ENCODE data around the gene TYMS.

Gene TYMS

GRCh38 chr18:635171-635570 is 22.3 kb upstream of the TYMS start:
- TF ChIP-seq RAD21 (IDR thresholded peaks at IDR 0.05; ENCODE audit: low read depth): no peak
- no peak for TF ChIP-seq YY1 (IDR thresholded peaks at IDR 0.05; ENCODE audit: low read depth)
- no peak for TF ChIP-seq ZBTB7A (IDR thresholded peaks at IDR 0.05; ENCODE audit: low read depth)
- TF ChIP-seq TAF1 (IDR thresholded peaks at IDR 0.05; ENCODE audit: low read depth): no peak
- no peak for TF ChIP-seq EGR1 (IDR thresholded peaks at IDR 0.05)
- no peak for TF ChIP-seq EP300 (IDR thresholded peaks at IDR 0.05; ENCODE audit: borderline replicate concordance)
- TF ChIP-seq TCF12 (IDR thresholded peaks at IDR 0.05; ENCODE audit: low read depth): no peak
- TF ChIP-seq MAX (IDR thresholded peaks at IDR 0.05): no peak
- no peak for TF ChIP-seq CREB1 (IDR thresholded peaks at IDR 0.05; ENCODE audit: low read depth)
- TF ChIP-seq CEBPB (IDR thresholded peaks at IDR 0.05): no peak

GRCh38 chr18:641224-641623 is 16.2 kb upstream of the TYMS start:
- no peak for TF ChIP-seq CEBPB (IDR thresholded peaks at IDR 0.05)
- no peak for TF ChIP-seq EGR1 (IDR thresholded peaks at IDR 0.05)
- TF ChIP-seq YY1 (IDR thresholded peaks at IDR 0.05; ENCODE audit: low read depth): no peak
- no peak for TF ChIP-seq EP300 (IDR thresholded peaks at IDR 0.05; ENCODE audit: borderline replicate concordance)
- TF ChIP-seq REST (IDR thresholded peaks at IDR 0.05; ENCODE audit: low read depth): no peak
- no peak for TF ChIP-seq NFIC (IDR thresholded peaks at IDR 0.05)
- TF ChIP-seq TCF12 (IDR thresholded peaks at IDR 0.05; ENCODE audit: low read depth): no peak
- TF ChIP-seq TEAD4 (IDR thresholded peaks at IDR 0.05): no peak
- no peak for TF ChIP-seq MAX (IDR thresholded peaks at IDR 0.05)
- TF ChIP-seq CREB1 (IDR thresholded peaks at IDR 0.05; ENCODE audit: low read depth): no peak
- no peak for TF ChIP-seq ZBTB7A (IDR thresholded peaks at IDR 0.05; ENCODE audit: low read depth)

- no peak for TF ChIP-seq YY1 (IDR thresholded peaks at IDR 0.05; ENCODE audit: low read depth)
- no peak for TF ChIP-seq TAF1 (IDR thresholded peaks at IDR 0.05; ENCODE audit: low read depth)
- no peak for TF ChIP-seq TEAD4 (IDR thresholded peaks at IDR 0.05)
- no peak for TF ChIP-seq EGR1 (IDR thresholded peaks at IDR 0.05)
Measured at GRCh38 chr18:644395-645004, 13.0 kb upstream of the TYMS start.

GRCh38 chr18:647304-647703 is 10.1 kb upstream of the TYMS start:
- no peak for TF ChIP-seq CEBPB (IDR thresholded peaks at IDR 0.05)
- TF ChIP-seq ZBTB7A (IDR thresholded peaks at IDR 0.05; ENCODE audit: low read depth): no peak
- no peak for TF ChIP-seq FOXM1 (IDR thresholded peaks at IDR 0.05; ENCODE audit: borderline replicate concordance, low read depth)
- TF ChIP-seq YY1 (IDR thresholded peaks at IDR 0.05; ENCODE audit: low read depth): no peak
- TF ChIP-seq RAD21 (IDR thresholded peaks at IDR 0.05; ENCODE audit: low read depth): no peak
- TF ChIP-seq TCF12 (IDR thresholded peaks at IDR 0.05; ENCODE audit: low read depth): no peak
- no peak for TF ChIP-seq USF1 (IDR thresholded peaks at IDR 0.05)
- TF ChIP-seq TEAD4 (IDR thresholded peaks at IDR 0.05): no peak
- no peak for TF ChIP-seq EGR1 (IDR thresholded peaks at IDR 0.05)
- no peak for TF ChIP-seq TAF1 (IDR thresholded peaks at IDR 0.05; ENCODE audit: low read depth)

- TF ChIP-seq FOXM1 (IDR thresholded peaks at IDR 0.05; ENCODE audit: borderline replicate concordance, low read depth) (no peak), ZBTB7A (IDR thresholded peaks at IDR 0.05; ENCODE audit: low read depth) (no peak), NFIC (IDR thresholded peaks at IDR 0.05) (no peak), CEBPB (IDR thresholded peaks at IDR 0.05) (no peak), YY1 (IDR thresholded peaks at IDR 0.05; ENCODE audit: low read depth) (no peak), CREB1 (IDR thresholded peaks at IDR 0.05; ENCODE audit: low read depth) (no peak), RAD21 (IDR thresholded peaks at IDR 0.05; ENCODE audit: low read depth) (no peak), REST (IDR thresholded peaks at IDR 0.05; ENCODE audit: low read depth) (no peak), EP300 (IDR thresholded peaks at IDR 0.05; ENCODE audit: borderline replicate concordance) (no peak), TEAD4 (IDR thresholded peaks at IDR 0.05) (no peak), MAX (IDR thresholded peaks at IDR 0.05) (no peak), TAF1 (IDR thresholded peaks at IDR 0.05; ENCODE audit: low read depth) (no peak), EGR1 (IDR thresholded peaks at IDR 0.05) (no peak), TCF12 (IDR thresholded peaks at IDR 0.05; ENCODE audit: low read depth) (no peak)
Measured at GRCh38 chr18:649341-649740, 8.1 kb upstream of the TYMS start.

GRCh38 chr18:650428-650858 is 7.0 kb upstream of the TYMS start:
- TF ChIP-seq YY1 (IDR thresholded peaks at IDR 0.05; ENCODE audit: low read depth) (no peak), TAF1 (IDR thresholded peaks at IDR 0.05; ENCODE audit: low read depth) (no peak), EP300 (IDR thresholded peaks at IDR 0.05; ENCODE audit: borderline replicate concordance) (no peak)
